ENCODE measurements around the gene SLCO2A1. TPM values are rescaled to one million over a fixed set of nuclear protein-coding genes. Genes with fewer than 3 reads are reported as not detected.

SLCO2A1 gene
- total RNA-seq, 4 donors from 2014 or later = 8.4 to 68.5 (median 22.7) TPM

GRCh38 chr3:133965906-133966305, 63.8 kb downstream of the SLCO2A1 start:
- Histone ChIP-seq H3K36me3 (no peaks in the 10 kb centered on the region), H3K27me3 (no peaks in the 10 kb centered on the region), H3K27ac (no peak overlapping the region), H3K9me3 (no peaks in the 10 kb centered on the region), H3K4me1 (no peaks in the 10 kb centered on the region), H3K4me3 (no peak overlapping the region)
- in situ Hi-C loops (cut with MboI; ENCODE audit: low pct_ligation_motif_present in 1 of 4, low pct_unique_long_range_greater_than_20kb in 1 of 4, low sequenced_read_pairs in 3 of 4) = no loop called here
- intact Hi-C loops (cut with DNase I; ENCODE audit: low total_unique reads) = no loop called here
- TF ChIP-seq POLR2A (IDR thresholded peaks at IDR 0.05) = no peak
- no peak for TF ChIP-seq EP300 (IDR thresholded peaks at IDR 0.05; ENCODE audit: low read depth)
- no peak for TF ChIP-seq POLR2AphosphoS5 (IDR thresholded peaks at IDR 0.05)
- TF ChIP-seq CTCF (IDR thresholded peaks at IDR 0.05) = no peak
- DNase-seq = no peak
- 40 to 49% methylated on average over 1 to 4 of the region's 4 CpGs for WGBS, 2 donors (ENCODE audit: low coverage in 1 of 2)

DNA sequence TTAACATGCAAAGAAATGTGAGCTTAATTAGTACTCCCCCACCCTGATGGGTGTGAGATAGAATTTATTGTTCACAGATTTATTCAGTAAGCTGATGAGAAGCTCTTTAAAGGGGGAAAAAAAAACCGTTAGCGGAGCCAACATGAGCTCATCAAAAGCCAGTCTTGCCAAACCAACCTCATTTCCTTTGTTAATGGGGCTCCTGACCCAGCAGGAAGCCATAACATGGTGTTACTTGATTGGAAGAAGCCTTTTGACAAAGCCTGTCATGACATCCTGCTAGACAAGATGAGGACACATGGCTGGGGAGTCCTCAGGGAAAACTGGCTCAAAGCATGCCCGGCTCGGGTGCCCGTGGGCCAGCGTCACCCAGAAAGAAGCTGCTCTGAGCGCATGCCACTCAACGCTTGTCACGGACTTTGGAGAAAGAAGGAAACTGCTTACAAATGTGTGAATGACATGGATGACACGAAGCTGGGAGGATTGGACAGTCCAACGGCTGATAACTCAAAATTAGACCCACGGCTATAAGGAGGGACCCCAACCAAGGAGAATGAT, 64.6 kb downstream of the SLCO2A1 start:
- TF ChIP-seq CTCF (IDR thresholded peaks at IDR 0.05) (no peak), POLR2AphosphoS5 (IDR thresholded peaks at IDR 0.05) (no peak), EP300 (IDR thresholded peaks at IDR 0.05; ENCODE audit: low read depth) (no peak), POLR2A (IDR thresholded peaks at IDR 0.05) (no peak)
- intact Hi-C loops (cut with DNase I; ENCODE audit: low total_unique reads) (no loop called here), in situ Hi-C loops (cut with MboI; ENCODE audit: low pct_ligation_motif_present in 1 of 4, low pct_unique_long_range_greater_than_20kb in 1 of 4, low sequenced_read_pairs in 3 of 4) (no loop called here)
- Histone ChIP-seq H3K36me3 (no peaks in the 10 kb centered on the region), H3K4me3 (no peak overlapping the region), H3K4me1 (no peaks in the 10 kb centered on the region), H3K27me3 (no peaks in the 10 kb centered on the region), H3K9me3 (no peaks in the 10 kb centered on the region), H3K27ac (no peak overlapping the region)
- DNase-seq = no peak
- WGBS, 2 donors (ENCODE audit: low coverage in 1 of 2) = 77 to 82% methylated on average over 7 to 12 of the region's 12 CpGs

DNA sequence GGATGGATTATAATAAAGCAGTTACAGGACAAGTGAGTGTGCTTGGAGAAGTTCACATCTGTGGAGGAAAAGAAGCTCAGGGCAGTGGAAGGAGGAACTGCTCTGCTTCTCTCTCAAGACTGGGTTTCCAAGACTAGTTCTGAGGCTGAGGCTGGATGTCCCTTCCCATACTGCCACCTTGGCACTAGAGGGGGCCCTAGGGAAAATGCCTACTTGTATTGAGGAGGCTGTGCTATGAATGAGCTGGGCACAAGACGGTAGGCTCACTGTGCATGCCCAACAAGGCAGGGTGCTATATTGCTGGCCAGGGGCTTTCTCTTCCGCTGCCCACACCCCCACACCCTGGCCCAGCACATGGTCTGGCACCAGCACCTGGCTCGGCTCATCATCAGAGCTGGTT, 65.2 kb downstream of the SLCO2A1 start:
- 79 to 100% methylated on average over 2 to 3 of the region's 3 CpGs for WGBS, 2 donors (ENCODE audit: low coverage in 1 of 2)
- in situ Hi-C loops (cut with MboI; ENCODE audit: low pct_ligation_motif_present in 1 of 4, low pct_unique_long_range_greater_than_20kb in 1 of 4, low sequenced_read_pairs in 3 of 4) = no loop called here
- H3K4me1 ChIP-seq = no peaks in the 10 kb centered on the region
- H3K9me3 ChIP-seq = no peaks in the 10 kb centered on the region
- no peak for DNase-seq
- no peaks in the 10 kb centered on the region for H3K36me3 ChIP-seq
- intact Hi-C loops (cut with DNase I; ENCODE audit: low total_unique reads) = no loop called here
- H3K27me3 ChIP-seq = no peaks in the 10 kb centered on the region
- H3K4me3 ChIP-seq = no peak overlapping the region
- no peak for TF ChIP-seq CTCF (IDR thresholded peaks at IDR 0.05)
- no peak for TF ChIP-seq POLR2AphosphoS5 (IDR thresholded peaks at IDR 0.05)
- no peak for TF ChIP-seq POLR2A (IDR thresholded peaks at IDR 0.05)
- TF ChIP-seq EP300 (IDR thresholded peaks at IDR 0.05; ENCODE audit: low read depth) = no peak
- no peak overlapping the region for H3K27ac ChIP-seq

GRCh38 chr3:133963657-133964396, 65.9 kb downstream of the SLCO2A1 start:
- H3K27ac ChIP-seq = no peak overlapping the region
- H3K4me3 ChIP-seq = no peak overlapping the region
- in situ Hi-C loops (cut with MboI; ENCODE audit: low pct_ligation_motif_present in 1 of 4, low pct_unique_long_range_greater_than_20kb in 1 of 4, low sequenced_read_pairs in 3 of 4) = no loop called here
- WGBS, 2 donors (ENCODE audit: low coverage in 1 of 2) = 75 to 76% methylated on average over 7 of the region's 7 CpGs
- H3K27me3 ChIP-seq = no peaks in the 10 kb centered on the region
- no peaks in the 10 kb centered on the region for H3K4me1 ChIP-seq
- TF ChIP-seq CTCF (IDR thresholded peaks at IDR 0.05) = no peak
- no peak for TF ChIP-seq POLR2A (IDR thresholded peaks at IDR 0.05)
- no peak for TF ChIP-seq POLR2AphosphoS5 (IDR thresholded peaks at IDR 0.05)
- TF ChIP-seq EP300 (IDR thresholded peaks at IDR 0.05; ENCODE audit: low read depth) = no peak
- no peaks in the 10 kb centered on the region for H3K9me3 ChIP-seq
- no peaks in the 10 kb centered on the region for H3K36me3 ChIP-seq
- intact Hi-C loops (cut with DNase I; ENCODE audit: low total_unique reads) = no loop called here
- no peak for DNase-seq
